Measurements from ENCODE around the gene OIP5. TPM values are rescaled to one million over a fixed set of nuclear protein-coding genes. Genes with fewer than 3 reads are reported as not detected.

The OIP5 gene
- total and polyA plus RNA-seq, 2 of the 13 experiments (the other 11 are each of a cell fraction or from before 2014, with no cell fraction given): 10.7 to 38.0 TPM

DNA sequence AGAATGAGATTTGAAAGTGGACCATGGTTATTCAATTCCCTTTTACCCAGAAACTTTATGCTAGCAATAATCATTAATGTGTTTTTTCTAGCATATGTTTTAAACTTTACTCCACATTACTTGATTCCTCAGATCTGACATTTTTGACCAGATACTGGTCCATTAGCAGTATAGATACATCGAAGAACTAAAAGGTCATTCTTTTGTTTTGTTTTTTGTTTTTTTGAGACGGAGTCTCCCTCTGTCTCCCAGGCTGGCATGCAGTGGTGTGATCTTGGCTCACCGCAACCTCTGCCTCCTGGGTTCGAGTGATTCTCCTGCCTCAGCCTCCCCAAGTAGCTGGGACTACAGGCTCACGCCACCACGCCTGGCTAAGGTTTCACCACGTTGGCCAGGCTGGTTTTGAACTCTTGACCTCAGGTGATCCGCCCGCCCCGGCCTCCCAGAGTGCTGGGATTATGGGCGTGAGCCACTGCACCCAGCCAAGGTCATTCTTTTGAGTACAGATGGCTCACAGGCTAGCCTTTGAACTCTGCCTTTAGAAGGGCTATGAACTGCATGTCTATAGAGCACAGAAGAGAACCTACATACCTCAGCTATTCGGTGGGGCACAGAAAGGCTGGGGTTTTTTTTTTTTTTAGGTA, 72.7 kb downstream of the OIP5 start (continued):
- TF ChIP-seq, protein P1, sequence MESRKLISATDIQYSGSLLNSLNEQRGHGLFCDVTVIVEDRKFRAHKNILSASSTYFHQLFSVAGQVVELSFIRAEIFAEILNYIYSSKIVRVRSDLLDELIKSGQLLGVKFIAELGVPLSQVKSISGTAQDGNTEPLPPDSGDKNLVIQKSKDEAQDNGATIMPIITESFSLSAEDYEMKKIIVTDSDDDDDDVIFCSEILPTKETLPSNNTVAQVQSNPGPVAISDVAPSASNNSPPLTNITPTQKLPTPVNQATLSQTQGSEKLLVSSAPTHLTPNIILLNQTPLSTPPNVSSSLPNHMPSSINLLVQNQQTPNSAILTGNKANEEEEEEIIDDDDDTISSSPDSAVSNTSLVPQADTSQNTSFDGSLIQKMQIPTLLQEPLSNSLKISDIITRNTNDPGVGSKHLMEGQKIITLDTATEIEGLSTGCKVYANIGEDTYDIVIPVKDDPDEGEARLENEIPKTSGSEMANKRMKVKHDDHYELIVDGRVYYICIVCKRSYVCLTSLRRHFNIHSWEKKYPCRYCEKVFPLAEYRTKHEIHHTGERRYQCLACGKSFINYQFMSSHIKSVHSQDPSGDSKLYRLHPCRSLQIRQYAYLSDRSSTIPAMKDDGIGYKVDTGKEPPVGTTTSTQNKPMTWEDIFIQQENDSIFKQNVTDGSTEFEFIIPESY (CRISPR knock-in tag; IDR thresholded peaks at IDR 0.05): peak; percentile 60
- peak; percentile 19; the same call in 1 of the 2 replicates for TF ChIP-seq NFIC (IDR thresholded peaks at IDR 0.05; ENCODE audit: low read length)
- peak; percentile 92; the same call in 1 of the 2 replicates for TF ChIP-seq CHD4 (IDR thresholded peaks at IDR 0.05; ENCODE audit: borderline replicate concordance, low read length)
- TF ChIP-seq ZNF460 (CRISPR knock-in tag; IDR thresholded peaks at IDR 0.05; ENCODE audit: borderline replicate concordance): peak; percentile 99
- TF ChIP-seq, protein P2, sequence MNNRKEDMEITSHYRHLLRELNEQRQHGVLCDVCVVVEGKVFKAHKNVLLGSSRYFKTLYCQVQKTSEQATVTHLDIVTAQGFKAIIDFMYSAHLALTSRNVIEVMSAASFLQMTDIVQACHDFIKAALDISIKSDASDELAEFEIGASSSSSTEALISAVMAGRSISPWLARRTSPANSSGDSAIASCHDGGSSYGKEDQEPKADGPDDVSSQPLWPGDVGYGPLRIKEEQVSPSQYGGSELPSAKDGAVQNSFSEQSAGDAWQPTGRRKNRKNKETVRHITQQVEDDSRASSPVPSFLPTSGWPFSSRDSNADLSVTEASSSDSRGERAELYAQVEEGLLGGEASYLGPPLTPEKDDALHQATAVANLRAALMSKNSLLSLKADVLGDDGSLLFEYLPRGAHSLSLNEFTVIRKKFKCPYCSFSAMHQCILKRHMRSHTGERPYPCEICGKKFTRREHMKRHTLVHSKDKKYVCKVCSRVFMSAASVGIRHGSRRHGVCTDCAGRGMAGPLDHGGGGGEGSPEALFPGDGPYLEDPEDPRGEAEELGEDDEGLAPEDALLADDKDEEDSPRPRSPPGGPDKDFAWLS (CRISPR knock-in tag; IDR thresholded peaks at IDR 0.05; ENCODE audit: borderline replicate concordance): no peak
- peak; percentile 40; the same call in 1 of the 2 replicates for TF ChIP-seq KMT2A (CRISPR knock-in tag; IDR thresholded peaks at IDR 0.05)
- peak; percentile 64; the same call in 1 of the 2 replicates for TF ChIP-seq ZBTB7B (CRISPR knock-in tag; IDR thresholded peaks at IDR 0.05)
- TF ChIP-seq SATB2 (CRISPR knock-in tag; IDR thresholded peaks at IDR 0.05): no peak
- no peak for TF ChIP-seq NFIB (CRISPR knock-in tag; IDR thresholded peaks at IDR 0.05; ENCODE audit: borderline replicate concordance)
- TF ChIP-seq, protein P3, sequence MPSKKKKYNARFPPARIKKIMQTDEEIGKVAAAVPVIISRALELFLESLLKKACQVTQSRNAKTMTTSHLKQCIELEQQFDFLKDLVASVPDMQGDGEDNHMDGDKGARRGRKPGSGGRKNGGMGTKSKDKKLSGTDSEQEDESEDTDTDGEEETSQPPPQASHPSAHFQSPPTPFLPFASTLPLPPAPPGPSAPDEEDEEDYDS (CRISPR knock-in tag; IDR thresholded peaks at IDR 0.05): peak; percentile 13; the same call in 1 of the 2 replicates
- TF ChIP-seq ZNF44 (CRISPR knock-in tag; IDR thresholded peaks at IDR 0.05): peak; percentile 53; the same call in 1 of the 2 replicates
- peak; percentile 87 for TF ChIP-seq MYC (CRISPR knock-in tag; IDR thresholded peaks at IDR 0.05; ENCODE audit: borderline replicate concordance)
- TF ChIP-seq ZZZ3 (CRISPR knock-in tag; IDR thresholded peaks at IDR 0.05; ENCODE audit: borderline replicate concordance): no peak
- peak; percentile 51; the same call in 1 of the 2 replicates for TF ChIP-seq ZNF816 (CRISPR knock-in tag; IDR thresholded peaks at IDR 0.05; ENCODE audit: borderline replicate concordance)
- peak; percentile 64 for TF ChIP-seq KAT8 (CRISPR knock-in tag; IDR thresholded peaks at IDR 0.05)
- peak; percentile 37; the same call in 1 of the 2 replicates for TF ChIP-seq SRY (CRISPR knock-in tag; IDR thresholded peaks at IDR 0.05)
- peak; percentile 88; the same call in 1 of the 2 replicates for TF ChIP-seq HMG20A (CRISPR knock-in tag; IDR thresholded peaks at IDR 0.05; ENCODE audit: borderline replicate concordance)
- TF ChIP-seq, protein P4, sequence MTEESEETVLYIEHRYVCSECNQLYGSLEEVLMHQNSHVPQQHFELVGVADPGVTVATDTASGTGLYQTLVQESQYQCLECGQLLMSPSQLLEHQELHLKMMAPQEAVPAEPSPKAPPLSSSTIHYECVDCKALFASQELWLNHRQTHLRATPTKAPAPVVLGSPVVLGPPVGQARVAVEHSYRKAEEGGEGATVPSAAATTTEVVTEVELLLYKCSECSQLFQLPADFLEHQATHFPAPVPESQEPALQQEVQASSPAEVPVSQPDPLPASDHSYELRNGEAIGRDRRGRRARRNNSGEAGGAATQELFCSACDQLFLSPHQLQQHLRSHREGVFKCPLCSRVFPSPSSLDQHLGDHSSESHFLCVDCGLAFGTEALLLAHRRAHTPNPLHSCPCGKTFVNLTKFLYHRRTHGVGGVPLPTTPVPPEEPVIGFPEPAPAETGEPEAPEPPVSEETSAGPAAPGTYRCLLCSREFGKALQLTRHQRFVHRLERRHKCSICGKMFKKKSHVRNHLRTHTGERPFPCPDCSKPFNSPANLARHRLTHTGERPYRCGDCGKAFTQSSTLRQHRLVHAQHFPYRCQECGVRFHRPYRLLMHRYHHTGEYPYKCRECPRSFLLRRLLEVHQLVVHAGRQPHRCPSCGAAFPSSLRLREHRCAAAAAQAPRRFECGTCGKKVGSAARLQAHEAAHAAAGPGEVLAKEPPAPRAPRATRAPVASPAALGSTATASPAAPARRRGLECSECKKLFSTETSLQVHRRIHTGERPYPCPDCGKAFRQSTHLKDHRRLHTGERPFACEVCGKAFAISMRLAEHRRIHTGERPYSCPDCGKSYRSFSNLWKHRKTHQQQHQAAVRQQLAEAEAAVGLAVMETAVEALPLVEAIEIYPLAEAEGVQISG (CRISPR knock-in tag; IDR thresholded peaks at IDR 0.05): peak; percentile 76
- no peak for TF ChIP-seq RFX1 (IDR thresholded peaks at IDR 0.05)
- TF ChIP-seq SP5 (CRISPR knock-in tag; IDR thresholded peaks at IDR 0.05; ENCODE audit: borderline replicate concordance, low read depth): peak; percentile 94
- TF ChIP-seq PITX1 (CRISPR knock-in tag; IDR thresholded peaks at IDR 0.05): peak; percentile 98
- TF ChIP-seq, protein P5, sequence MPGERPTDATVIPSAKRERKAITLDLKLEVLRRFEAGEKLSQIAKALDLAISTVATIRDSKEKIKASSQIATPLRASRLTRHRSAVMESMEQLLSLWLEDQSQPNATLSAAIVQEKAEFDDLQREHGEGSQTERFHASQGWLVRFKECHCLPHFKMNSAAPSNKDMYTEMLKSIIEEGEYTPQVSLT (CRISPR knock-in tag; IDR thresholded peaks at IDR 0.05; ENCODE audit: borderline replicate concordance, low read depth): no peak
